MV-4-11 (cell line): ENCODE measurements around the gene CRIM1.

ENCODE experiments used
- DNase-seq: peaks from one replicate; lab custom pipeline; 2025; lab: John Stamatoyannopoulos, UW

CRIM1 gene

GRCh38 chr2:36456227-36457175, 100.9 kb downstream of the CRIM1 start:
- peak; percentile 30 for DNase-seq

- no peak for DNase-seq
These were observed 102.5 kb downstream of the CRIM1 start for GRCh38 chr2:36458106-36458505.

- DNase-seq, result no peak
These were observed 104.2 kb downstream of the CRIM1 start for GRCh38 chr2:36459725-36460137.

- DNase-seq, result no peak
These were observed 105.6 kb downstream of the CRIM1 start for GRCh38 chr2:36461039-36461681.

GRCh38 chr2:36462311-36462935, 106.8 kb downstream of the CRIM1 start:
- DNase-seq, result no peak

- DNase-seq, result no peak
These were observed 107.8 kb downstream of the CRIM1 start for GRCh38 chr2:36463365-36463764.

GRCh38 chr2:36464006-36464721, 108.6 kb downstream of the CRIM1 start:
- no peak for DNase-seq

GRCh38 chr2:36466135-36466534, 110.6 kb downstream of the CRIM1 start:
- no peak for DNase-seq

- no peak for DNase-seq
These were observed 113.0 kb downstream of the CRIM1 start for GRCh38 chr2:36468463-36469105.

GRCh38 chr2:36469106-36469477, 113.5 kb downstream of the CRIM1 start:
- DNase-seq, result no peak

GRCh38 chr2:36469710-36470109, 114.1 kb downstream of the CRIM1 start:
- peak; percentile 8 for DNase-seq

- DNase-seq, result no peak
These were observed 117.7 kb downstream of the CRIM1 start for GRCh38 chr2:36473230-36473629.

- no peak for DNase-seq
These were observed 120.8 kb downstream of the CRIM1 start for GRCh38 chr2:36476411-36476810.

GRCh38 chr2:36477315-36477714, 121.7 kb downstream of the CRIM1 start:
- no peak for DNase-seq

GRCh38 chr2:36477746-36478145, 122.2 kb downstream of the CRIM1 start:
- DNase-seq, result peak; percentile 54

- DNase-seq, result peak; percentile 24
These were observed 122.8 kb downstream of the CRIM1 start for GRCh38 chr2:36478332-36478738.

GRCh38 chr2:36478999-36479398, 123.4 kb downstream of the CRIM1 start:
- no peak for DNase-seq

GRCh38 chr2:36479406-36479805, 123.8 kb downstream of the CRIM1 start:
- DNase-seq, result no peak

GRCh38 chr2:36480028-36480427, 124.5 kb downstream of the CRIM1 start:
- no peak for DNase-seq

- no peak for DNase-seq
These were observed 125.1 kb downstream of the CRIM1 start for GRCh38 chr2:36480636-36481035.

GRCh38 chr2:36481709-36482108, 126.1 kb downstream of the CRIM1 start:
- no peak for DNase-seq
